T-cell (primary cell): ENCODE measurements around the gene TRIOBP. TPM values are rescaled to one million over a fixed set of nuclear protein-coding genes. Genes with fewer than 3 reads are reported as not detected.

Experiments
- ATAC-seq, 4 experiments: fragments of 200-7000 bp in 3 of 4; fragments of 150-1000 bp in 1 of 4; cut with Tn5 transposase; replicated peaks in 1 of 4; 1 replicate in 3 of 4; 2 replicates in 1 of 4; pipeline ENCODE4 v1.10.0; 2021; ENCODE audit warnings: moderate library complexity in 3 of 4, mild to moderate bottlenecking in 2 of 4, moderate number of reproducible peaks in 1 of 4
- CTCF ChIA-PET, 2 donors: fragments of 300-600 bp; sonication (Branson Sonifier 250); formaldehyde crosslinking; loops; one replicate each; lab custom pipeline; 2022; ENCODE audit warnings: antibody characterized with exemption in 2 of 2; lab: Charles Lee
- POLR2A ChIA-PET, 2 donors: fragments of 300-600 bp; sonication (Branson Sonifier 250); formaldehyde crosslinking; loops; one replicate each; lab custom pipeline; 2022; ENCODE audit warnings: antibody characterized with exemption in 2 of 2; lab: Charles Lee
- DNase-seq, 35 experiments: peaks; one replicate each; pipeline versions ENCODE4 v3.0.0 to v3.0.0-alpha.2; 2013 to 2023
- H3K27ac ChIP-seq: one replicate; pipeline ENCODE4 v1.5.1; 2013; ENCODE audit warnings: low read length
- H3K27me3 ChIP-seq, 2 experiments: replicated peaks in 1 of 2; 1 replicate in 1 of 2; 2 replicates in 1 of 2; pipeline versions ENCODE4 v1.6.1 to v1.7.0; 2013; ENCODE audit warnings: low read length in 1 of 2, mixed read lengths in 1 of 2; ENCODE audit not compliant: control insufficient read depth in 2 of 2, insufficient read depth in 2 of 2; ENCODE audit errors: extremely low read depth in 1 of 2
- H3K36me3 ChIP-seq, 2 donors: 1 replicate in 1 of 2; 2 replicates in 1 of 2; pipeline versions ENCODE4 v1.6.1 to v1.7.0; 2013; ENCODE audit warnings: low read length in 1 of 2; ENCODE audit not compliant: control insufficient read depth in 2 of 2, insufficient read depth in 1 of 2; ENCODE audit errors: extremely low read depth in 1 of 2
- H3K4me1 ChIP-seq, 2 experiments: 1 replicate in 1 of 2; 2 replicates in 1 of 2; pipeline versions ENCODE4 v1.6.1 to v1.7.0; 2013; ENCODE audit warnings: low read length in 2 of 2, mixed read lengths in 1 of 2; ENCODE audit not compliant: insufficient read depth in 2 of 2, control insufficient read depth in 1 of 2; ENCODE audit errors: extremely low read depth in 1 of 2
- H3K4me3 ChIP-seq, 2 donors: 1 replicate in 1 of 2; 2 replicates in 1 of 2; pipeline versions ENCODE4 v1.5.1 to v1.7.0; 2013; ENCODE audit warnings: mild to moderate bottlenecking in 2 of 2, low read length in 1 of 2, moderate library complexity in 1 of 2; ENCODE audit not compliant: control insufficient read depth in 1 of 2; ENCODE audit errors: extremely low read depth in 1 of 2
- H3K9me3 ChIP-seq: 2 replicates; pipeline ENCODE4 v1.7.0; 2013
- H3K27ac Mint-ChIP-seq, 2 donors: one replicate each; pipeline ENCODE4 v1.8.0; 2020 to 2021; ENCODE audit warnings: mild to moderate bottlenecking in 2 of 2, mixed read lengths in 2 of 2
- H3K27me3 Mint-ChIP-seq, 2 donors: one replicate each; pipeline ENCODE4 v1.8.0; 2021 to 2022; ENCODE audit warnings: mixed read lengths in 2 of 2
- H3K36me3 Mint-ChIP-seq: one replicate; pipeline ENCODE4 v1.8.0; 2021; ENCODE audit warnings: mixed read lengths
- H3K4me1 Mint-ChIP-seq, 3 donors: one replicate each; pipeline ENCODE4 v1.8.0; 2020 to 2022; ENCODE audit warnings: mixed read lengths in 3 of 3, mild to moderate bottlenecking in 1 of 3
- H3K4me3 Mint-ChIP-seq, 3 donors: one replicate each; pipeline ENCODE4 v1.8.0; 2020 to 2022; ENCODE audit warnings: mild to moderate bottlenecking in 3 of 3, mixed read lengths in 3 of 3, moderate library complexity in 3 of 3
- H3K9me3 Mint-ChIP-seq, 3 donors: one replicate each; pipeline ENCODE4 v1.8.0; 2020 to 2022; ENCODE audit warnings: mixed read lengths in 3 of 3
- WGBS: methylation state at CpG from one replicate; pipeline ENCODE4 v1.1.5; 2013; ENCODE audit warnings: missing lambda C conversion rate; ENCODE audit not compliant: insufficient coverage; 5-methylcytosine and 5-hydroxymethylcytosine counted together
- total RNA-seq, 35 experiments: library from RNA in 6 of 35; stranded (reverse) in 6 of 35; fragments of 120-200 nt in 1 of 35; gene quantifications; one replicate each; pipeline versions ENCODE4 v1.2.1 to v1.2.4 and lab custom pipeline; 2013 to 2026

TRIOBP gene
- total RNA-seq, 5 donors from 2014 or later (not counting 1 experiment from before 2014, with no cell fraction given), result 14.5 to 36.8 (median 31.1) TPM

DNA sequence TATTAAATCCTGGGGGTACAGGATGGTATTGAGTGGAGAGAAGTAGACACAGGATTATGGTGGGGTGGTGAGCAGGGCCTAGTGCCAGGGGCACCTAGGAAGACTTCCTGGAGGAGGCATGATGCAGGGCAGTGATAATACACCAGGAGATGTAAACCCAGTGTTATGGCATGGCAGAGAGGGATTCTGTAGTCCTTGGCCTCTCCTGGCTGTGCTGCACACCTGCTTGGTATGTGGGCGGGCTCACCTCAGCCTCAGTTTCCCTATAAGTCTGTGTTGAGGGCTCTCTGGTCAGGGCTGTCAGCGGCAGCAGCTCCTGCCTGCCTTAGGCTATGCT lies 36.2 kb upstream of the TRIOBP start:
- Histone ChIP-seq H3K27me3 (no peaks in the 10 kb centered on the region), H3K9me3 (no peaks in the 10 kb centered on the region), H3K4me1 (peaks cover 11 to 38% of the 10 kb centered on the region in 2 experiments), H3K4me3 (no peak overlapping the region), H3K36me3 (peaks cover 4 to 9% of the 10 kb centered on the region in 2 donors), H3K27ac (no peak overlapping the region)
- 100% methylated on average over 1 of the region's 2 CpGs for WGBS
- Mint-ChIP-seq H3K4me1 (peaks cover 40 to 42% (median 42%) of the 10 kb centered on the region in 3 donors), H3K4me3 (peak overlapping the region; percentile 41 to 81 (median 78)), H3K36me3 (no peaks in the 10 kb centered on the region), H3K27ac (no peak overlapping the region), H3K27me3 (no peaks in the 10 kb centered on the region), H3K9me3 (no peaks in the 10 kb centered on the region)
- ChIA-PET CTCF (interaction anchor here in 1 of 2 donors (0.6 to 4.2 kb wide), 2 partner anchors 18 to 21 kb away, joined by 6 to 39 read pairs; no protein-coding TSS in a partner anchor), POLR2A (interaction anchor here in 1 of 2 donors (0.6 kb wide), 1 partner anchor 1133 kb away, joined by 3 read pairs; no protein-coding TSS in a partner anchor)
- no peak for ATAC-seq
- no peak for DNase-seq

DNA sequence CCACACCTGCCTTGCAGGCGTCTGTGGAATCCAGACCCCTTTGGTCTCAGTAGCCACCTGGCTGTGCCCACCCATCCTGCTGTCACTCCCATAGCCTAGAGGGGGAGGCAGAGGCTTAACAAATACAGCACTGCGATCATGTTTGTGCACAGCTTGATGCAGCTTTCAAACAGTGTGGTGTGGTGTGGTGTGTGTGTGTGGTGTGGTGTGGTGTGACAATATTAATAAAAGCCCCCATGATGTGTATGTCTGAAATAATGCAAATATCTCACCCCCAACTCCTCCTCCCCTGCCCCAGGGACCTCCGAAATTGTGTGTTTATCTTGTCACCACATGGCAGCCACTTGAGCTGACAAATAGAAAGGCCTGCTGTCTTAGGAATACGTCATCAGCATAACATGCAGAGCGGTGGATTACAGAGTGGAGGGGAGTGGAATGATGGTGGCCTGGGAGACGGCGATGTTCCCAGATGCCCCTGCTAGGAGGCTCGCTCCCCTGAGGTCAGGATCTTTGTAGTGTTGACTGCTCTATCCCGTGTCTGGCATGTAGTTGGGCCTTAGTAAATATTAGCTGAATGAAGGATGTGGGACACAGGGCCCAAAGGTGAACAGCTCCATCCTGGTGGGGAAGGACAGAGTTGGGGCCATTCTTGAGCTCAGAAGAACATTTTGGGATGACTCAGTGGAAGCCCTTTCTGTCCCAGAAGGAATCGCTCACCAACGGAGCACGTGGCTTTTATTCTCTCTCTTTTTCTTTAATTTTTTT lies 35.5 kb upstream of the TRIOBP start:
- 80% methylated on average over 7 of the region's 12 CpGs for WGBS
- ChIA-PET CTCF (interaction anchor here (0.6 to 4.2 kb wide), 11 partner anchors 11 to 284 kb away, joined by 3 to 39 read pairs (median 4); partner anchors contain the start of gene LGALS1 (in 1 of the 2)), POLR2A (interaction anchor here in 1 of 2 donors (0.7 kb wide), 1 partner anchor 16 kb away, joined by 3 read pairs; no protein-coding TSS in a partner anchor)
- Histone ChIP-seq H3K4me1 (peaks cover 11 to 38% of the 10 kb centered on the region in 2 experiments), H3K27me3 (no peaks in the 10 kb centered on the region), H3K9me3 (no peaks in the 10 kb centered on the region), H3K36me3 (peaks cover 8 to 11% of the 10 kb centered on the region in 2 donors), H3K4me3 (no peak overlapping the region), H3K27ac (no peak overlapping the region)
- Mint-ChIP-seq H3K4me3 (peak overlapping the region in 2 of 3 donors; percentile 2 to 5), H3K4me1 (peaks cover 40 to 42% (median 42%) of the 10 kb centered on the region in 3 donors), H3K9me3 (no peaks in the 10 kb centered on the region), H3K27me3 (no peaks in the 10 kb centered on the region), H3K36me3 (peaks cover 4% of the 10 kb centered on the region), H3K27ac (peak overlapping the region; percentile 6 to 59)
- DNase-seq, result peak in 5 of 35 experiments; percentile 29 to 60 (median 45)
- ATAC-seq, result no peak

DNA sequence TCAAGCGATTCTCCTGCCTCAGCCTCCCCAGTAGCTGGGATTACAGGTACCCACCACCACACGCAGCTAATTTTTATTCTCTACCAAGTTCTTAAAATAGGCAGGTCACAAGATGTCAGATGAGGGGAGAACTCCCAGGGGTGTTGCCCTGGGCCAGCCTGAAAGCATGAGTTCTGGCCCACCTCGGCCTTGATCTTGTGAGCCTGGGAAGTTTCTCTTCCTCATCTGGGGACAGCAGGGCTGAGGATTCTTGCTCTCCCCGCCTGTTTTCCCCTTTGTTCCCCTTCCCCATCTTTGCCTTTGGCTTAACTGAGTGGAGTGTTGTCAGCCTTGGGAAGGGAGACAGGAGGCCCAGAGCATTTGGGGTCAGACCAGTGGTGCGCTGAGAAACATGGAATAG lies 34.8 kb upstream of the TRIOBP start:
- Histone ChIP-seq H3K36me3 (peaks cover 9 to 11% of the 10 kb centered on the region in 2 donors), H3K27ac (no peak overlapping the region), H3K9me3 (no peaks in the 10 kb centered on the region), H3K27me3 (no peaks in the 10 kb centered on the region), H3K4me1 (peaks cover 11 to 38% of the 10 kb centered on the region in 2 experiments), H3K4me3 (no peak overlapping the region)
- H3K4me3 Mint-ChIP-seq, result no peak overlapping the region
- WGBS, result 96% methylated on average over 3 of the region's 5 CpGs
- peaks cover 40 to 46% (median 42%) of the 10 kb centered on the region in 3 donors for H3K4me1 Mint-ChIP-seq
- ChIA-PET CTCF (interaction anchor here (0.6 to 2.7 kb wide), 6 partner anchors 10 to 283 kb away, joined by 3 to 6 read pairs (median 4); partner anchors contain the start of gene LGALS1 (in 1 of the 2)), POLR2A (interaction anchor here in 1 of 2 donors (0.6 kb wide), 1 partner anchor 666 kb away, joined by 3 read pairs; no protein-coding TSS in a partner anchor)
- H3K27ac Mint-ChIP-seq, result peak overlapping the region in 1 of 2 donors; percentile 24
- H3K27me3 Mint-ChIP-seq, result no peaks in the 10 kb centered on the region
- ATAC-seq (no peak), DNase-seq (no peak)
- H3K36me3 Mint-ChIP-seq, result peaks cover 7% of the 10 kb centered on the region
- H3K9me3 Mint-ChIP-seq, result no peaks in the 10 kb centered on the region

DNA sequence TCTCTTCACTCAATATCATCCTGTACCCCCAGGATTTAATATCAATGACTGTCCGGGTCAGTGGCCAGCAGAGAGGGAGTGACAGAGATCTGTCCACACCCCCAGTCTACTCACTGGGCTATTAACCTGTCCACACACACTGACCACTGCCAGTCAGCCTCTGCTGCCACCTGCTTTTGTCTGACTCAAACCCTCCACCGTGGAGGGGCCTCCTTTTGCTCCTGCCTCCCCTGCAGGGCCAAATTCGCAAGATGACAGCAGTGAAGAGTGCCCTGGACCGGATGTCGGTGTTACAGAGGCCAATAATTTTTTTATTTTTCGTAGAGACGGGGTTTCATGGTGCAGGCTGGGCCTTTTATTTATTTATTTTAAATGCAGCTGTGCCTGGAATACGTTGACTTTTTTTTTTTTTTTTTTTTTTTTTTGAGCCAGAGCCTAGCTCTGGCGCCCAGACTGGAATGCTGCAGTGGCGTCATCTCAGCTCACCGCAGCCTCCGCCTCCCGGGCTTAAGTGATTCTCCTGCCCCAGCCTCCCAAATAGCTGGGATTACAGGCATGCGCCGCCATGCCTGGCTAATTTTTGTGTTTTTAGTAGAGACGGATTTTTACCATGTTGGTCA lies 33.2 kb upstream of the TRIOBP start:
- Histone ChIP-seq H3K9me3 (no peaks in the 10 kb centered on the region), H3K36me3 (peaks cover 9 to 11% of the 10 kb centered on the region in 2 donors), H3K4me1 (peaks cover 11 to 29% of the 10 kb centered on the region in 2 experiments), H3K27ac (no peak overlapping the region), H3K4me3 (no peak overlapping the region), H3K27me3 (no peaks in the 10 kb centered on the region)
- ChIA-PET CTCF (interaction anchor here (0.6 to 2.7 kb wide), 5 partner anchors 9 to 735 kb away, joined by 3 to 6 read pairs (median 3); no protein-coding TSS in a partner anchor), POLR2A (no interaction called here)
- WGBS, result 92% methylated on average over 10 of the region's 16 CpGs
- Mint-ChIP-seq H3K27ac (no peak overlapping the region), H3K9me3 (no peaks in the 10 kb centered on the region), H3K27me3 (no peaks in the 10 kb centered on the region), H3K4me1 (peaks cover 32 to 36% (median 33%) of the 10 kb centered on the region in 3 donors), H3K36me3 (peaks cover 7% of the 10 kb centered on the region), H3K4me3 (no peak overlapping the region)
- DNase-seq, result no peak
- ATAC-seq, result no peak

DNA sequence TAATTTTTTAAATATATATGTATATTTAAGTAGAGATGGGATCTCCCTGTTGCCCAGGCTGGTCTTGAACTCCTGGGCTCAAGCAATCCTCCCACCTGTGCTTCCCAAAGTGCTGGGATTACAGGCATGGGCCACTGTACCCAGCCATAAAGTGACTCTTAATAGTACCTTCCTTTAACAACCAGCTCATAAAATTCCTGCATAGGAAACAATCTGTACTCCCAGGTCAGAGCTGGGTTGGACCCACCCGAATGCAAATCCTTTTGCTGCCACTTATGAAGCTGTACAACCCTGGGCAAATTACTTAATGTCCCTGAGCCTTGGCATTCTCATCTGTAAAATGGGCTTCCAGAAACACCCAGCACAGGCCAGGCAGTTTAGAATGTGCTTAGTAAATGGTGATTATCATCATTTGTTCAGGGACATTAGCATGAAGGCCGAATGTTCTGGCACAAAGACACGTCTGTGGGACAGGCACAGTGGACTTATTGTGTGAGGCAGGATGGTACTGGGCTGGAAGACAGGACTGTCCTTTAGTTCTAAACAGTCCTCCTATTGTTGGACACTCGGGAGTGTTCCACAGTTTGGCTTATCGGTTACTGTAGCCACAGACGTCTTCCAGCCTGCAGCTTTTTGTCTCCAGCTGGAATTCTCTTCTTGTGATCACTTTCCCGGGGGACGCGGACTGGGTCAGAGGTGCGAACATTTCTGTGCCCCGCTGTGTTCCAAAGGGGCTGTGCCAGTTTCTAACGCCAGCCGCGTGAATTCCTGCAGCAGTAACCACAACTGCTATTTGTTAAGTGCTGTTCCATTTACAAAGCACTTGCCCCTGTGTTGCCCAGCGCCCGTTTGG lies 32.4 kb upstream of the TRIOBP start:
- H3K27ac Mint-ChIP-seq, result no peak overlapping the region
- H3K4me3 Mint-ChIP-seq, result no peak overlapping the region
- H3K36me3 Mint-ChIP-seq, result peaks cover 7% of the 10 kb centered on the region
- Histone ChIP-seq H3K4me1 (peaks cover 8 to 24% of the 10 kb centered on the region in 2 experiments), H3K27me3 (no peaks in the 10 kb centered on the region), H3K4me3 (no peak overlapping the region), H3K9me3 (no peaks in the 10 kb centered on the region), H3K27ac (no peak overlapping the region), H3K36me3 (peaks cover 9 to 11% of the 10 kb centered on the region in 2 donors)
- CTCF ChIA-PET, result interaction anchor here (0.6 to 0.7 kb wide), 2 partner anchors 15 to 17 kb away, joined by 3 read pairs; no protein-coding TSS in a partner anchor
- DNase-seq, result no peak
- POLR2A ChIA-PET, result interaction anchor here in 1 of 2 donors (0.6 kb wide), 1 partner anchor 301 kb away, joined by 3 read pairs; no protein-coding TSS in a partner anchor
- WGBS, result 94% methylated on average over 15 of the region's 16 CpGs
- no peaks in the 10 kb centered on the region for H3K27me3 Mint-ChIP-seq
- ATAC-seq, result no peak
- no peaks in the 10 kb centered on the region for H3K9me3 Mint-ChIP-seq
- H3K4me1 Mint-ChIP-seq, result peaks cover 27 to 33% (median 31%) of the 10 kb centered on the region in 3 donors
